Heart left ventricle (tissue), 13 donors: ENCODE results near the gene NRCAM.

ENCODE experiments used
- CTCF ChIP-seq, 12 donors: fragments of 200-600 bp; sonication (generic) in 4 of 12; IDR thresholded peaks; one replicate each; pipeline versions ENCODE4 v1.5.0 to v1.8.0; 2018 to 2022; ENCODE audit warnings: antibody characterized with exemption in 12 of 12, mild to moderate bottlenecking in 5 of 12
- POLR2A ChIP-seq, 2 donors: fragments of 450-650 bp; IDR thresholded peaks; one replicate each; pipeline ENCODE4 v1.6.1; 2017; ENCODE audit warnings: antibody characterized with exemption in 2 of 2, mild to moderate bottlenecking in 2 of 2, moderate library complexity in 2 of 2
- donor health status: ischemic (EF 13 %, LVEDD 7.1; RV severe dilation, severe dysfunction).
- donor health status: DM: no; HTN: yes; CAD: no.
- donor health status: DM: no; HTN: no; CAD: no.
- donor health status: ischemic (EF 25% LVEDD 6.9; RV normal size, moderate dysfunction).
- donor health status: ischemic (EF 25% LVEDD 5.7; RV mildly dilated, moderate dysfunction).
- donor health status: ischemic (EF 35%, LVEDD 5.7; RV mildly dilated, moderate dysfunction).
- donor health status: nonischemic (EF 11% LVEDD 7.7; RV severe dilation, severe dysfunction).
- donor health status: DM: yes; HTN: yes; CAD: no.
- donor health status: PGD.
- donor health status: ischemic (EF 29% LVEDD 5.4; RV normal size, mild dysfunction).
- donor health status: nonischemic (EF 23%, LVEDD 6.1; RV moderate dilation, normal function).

- TF ChIP-seq CTCF (IDR thresholded peaks at IDR 0.05) (no peak), POLR2A (IDR thresholded peaks at IDR 0.05) (no peak)
These were observed 317.3 kb downstream of the NRCAM start for GRCh38 chr7:108138911-108139310.
